ENCODE measurements around the gene OTUB1.

OTUB1 gene

DNA sequence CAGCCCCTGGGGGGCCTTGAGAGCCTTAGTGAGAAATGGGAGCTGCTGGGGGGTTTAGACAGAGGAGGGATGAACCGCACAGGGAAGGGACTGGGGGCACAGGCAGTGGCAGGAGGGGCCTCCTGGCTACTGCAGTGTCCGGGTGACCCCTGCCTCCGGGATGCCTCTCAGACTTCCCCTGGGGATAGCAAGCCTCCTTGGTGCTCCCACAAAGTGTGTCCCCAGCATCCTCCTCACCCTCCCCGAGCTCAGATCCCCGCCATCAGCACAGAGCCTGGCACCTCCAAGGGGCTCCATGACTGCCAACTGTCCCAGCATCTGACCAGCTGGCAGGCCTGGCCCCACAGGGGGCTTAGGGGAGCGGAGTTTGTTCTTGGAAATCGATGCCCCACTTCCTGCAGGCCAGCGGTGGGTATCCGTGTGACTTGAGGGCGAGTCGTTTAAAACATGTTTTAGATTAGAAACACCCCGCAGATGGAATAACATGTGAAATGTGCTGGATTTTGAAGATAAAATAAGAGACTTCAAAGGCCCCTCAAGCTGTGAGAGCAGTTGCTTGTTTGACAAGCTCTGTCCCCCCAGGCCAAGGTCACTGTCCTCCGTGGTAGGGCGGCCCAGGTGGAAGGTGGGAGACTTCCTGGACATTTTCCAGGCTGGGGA is 36.0 kb downstream of the OTUB1 start:
- no peak overlapping the region for H3K4me3 Mint-ChIP-seq
- no peak for DNase-seq (ENCODE audit: low spot score in 2 of 2)
- H3K9me3 Mint-ChIP-seq: no peaks in the 10 kb centered on the region
- H3K27ac Mint-ChIP-seq: no peak overlapping the region
- H3K36me3 Mint-ChIP-seq: no peaks in the 10 kb centered on the region
- no peaks in the 10 kb centered on the region for H3K4me1 Mint-ChIP-seq
- ATAC-seq: no peak

DNA sequence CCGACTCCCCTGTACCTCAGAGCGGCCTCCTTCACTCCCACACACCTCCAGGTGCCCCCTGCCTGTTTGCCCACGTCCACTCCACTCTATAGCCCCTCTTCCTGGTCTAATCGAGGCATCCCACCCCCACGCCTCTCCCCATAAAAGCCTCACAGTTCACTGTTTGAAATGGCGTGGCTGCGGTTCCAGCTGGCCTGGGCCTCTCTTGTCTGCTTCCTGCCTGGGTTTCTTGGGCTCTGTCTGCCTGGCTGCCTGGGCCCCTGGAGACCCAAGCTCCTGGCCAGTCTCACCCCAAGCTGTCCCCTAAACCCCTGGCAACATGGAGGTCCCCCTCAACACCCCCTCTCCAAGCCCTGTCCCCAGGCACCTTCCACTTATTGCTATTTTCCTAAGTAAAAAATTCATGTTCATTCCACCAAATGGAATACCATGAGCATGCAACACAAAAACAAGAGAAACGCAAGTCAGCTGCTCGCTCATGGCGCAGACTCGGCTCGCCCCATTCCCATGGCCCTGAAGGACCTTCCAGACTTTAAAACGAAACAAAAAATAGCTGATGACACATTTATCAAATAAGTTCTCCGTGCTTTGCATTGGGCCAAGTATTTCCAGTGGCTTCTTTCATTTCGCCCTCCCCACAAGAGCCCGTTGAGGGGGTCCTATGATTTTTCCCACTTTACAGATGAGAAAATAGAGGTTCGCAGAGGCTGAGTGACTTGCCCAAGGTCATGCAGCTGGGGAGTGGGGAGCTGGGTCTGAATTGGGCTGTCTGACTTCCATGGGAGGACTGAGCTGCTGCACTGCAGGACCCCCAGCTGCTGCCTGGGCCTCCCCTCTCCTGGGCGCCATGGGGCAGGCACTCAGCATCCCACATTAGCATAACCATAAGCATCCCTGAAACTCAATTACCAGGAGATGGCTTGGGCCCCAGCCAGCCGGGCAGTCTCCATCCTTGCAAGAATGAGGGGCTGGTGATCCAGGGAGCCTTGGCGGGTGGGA is 37.8 kb downstream of the OTUB1 start:
- Mint-ChIP-seq H3K36me3 (no peaks in the 10 kb centered on the region), H3K4me3 (no peak overlapping the region), H3K27ac (no peak overlapping the region), H3K4me1 (no peaks in the 10 kb centered on the region), H3K9me3 (no peaks in the 10 kb centered on the region)
- DNase-seq (ENCODE audit: low spot score in 2 of 2): no peak
- no peak for ATAC-seq

DNA sequence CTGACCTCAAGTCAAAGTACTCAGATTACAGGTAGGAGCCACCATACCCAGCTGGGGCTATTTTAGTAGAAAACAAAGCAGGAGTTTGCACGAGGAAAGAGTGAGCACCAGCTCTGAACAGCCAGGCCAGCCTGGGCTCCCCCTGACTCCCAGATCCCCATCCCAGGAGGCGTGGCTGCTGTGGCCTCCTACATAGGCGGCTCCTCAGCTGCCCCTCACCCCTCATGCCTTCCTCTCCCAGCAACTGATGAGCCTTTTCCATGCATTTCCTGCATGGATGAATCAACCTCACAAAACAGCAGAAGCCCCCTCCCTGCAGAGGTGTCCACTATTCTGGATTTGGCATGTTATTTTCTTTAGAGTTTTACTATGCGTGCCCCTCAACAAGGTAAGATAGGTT is 39.0 kb downstream of the OTUB1 start:
- H3K36me3 Mint-ChIP-seq: no peaks in the 10 kb centered on the region
- no peak for DNase-seq (ENCODE audit: low spot score in 2 of 2)
- ATAC-seq: no peak
- no peak overlapping the region for H3K27ac Mint-ChIP-seq
- H3K9me3 Mint-ChIP-seq: no peaks in the 10 kb centered on the region
- H3K4me3 Mint-ChIP-seq: no peak overlapping the region
- no peaks in the 10 kb centered on the region for H3K4me1 Mint-ChIP-seq

DNA sequence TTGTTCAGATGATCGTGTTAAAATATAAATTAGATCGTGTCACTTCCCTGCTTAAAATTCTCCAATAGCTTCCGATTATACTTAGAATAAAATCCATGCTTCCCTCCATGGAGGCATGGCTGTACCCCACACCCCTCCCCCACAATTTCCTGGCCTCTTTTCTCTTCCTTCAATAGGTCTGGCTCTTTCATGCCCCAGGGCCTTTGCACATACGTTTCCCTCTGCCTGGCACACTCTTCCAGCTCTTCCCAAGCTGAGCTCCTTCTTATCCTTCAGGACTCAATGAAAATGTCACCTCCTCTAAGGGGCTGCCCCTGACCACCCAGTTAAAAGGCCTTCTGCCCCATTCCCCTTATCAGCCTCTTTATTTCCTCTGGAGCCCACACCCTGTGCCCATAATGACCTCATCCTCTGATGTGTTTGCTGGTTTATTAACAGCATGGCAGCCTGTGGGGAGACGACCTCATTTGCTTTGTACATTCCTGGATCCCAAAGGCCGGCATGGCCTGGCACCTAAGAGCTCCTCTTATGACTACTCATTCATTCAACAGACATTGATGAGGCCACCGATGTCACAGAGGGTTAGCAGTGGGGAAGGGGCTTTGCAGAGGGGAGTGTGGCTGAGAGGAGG is 40.5 kb downstream of the OTUB1 start:
- no peak overlapping the region for H3K4me3 Mint-ChIP-seq
- no peaks in the 10 kb centered on the region for H3K4me1 Mint-ChIP-seq
- H3K27ac Mint-ChIP-seq: no peak overlapping the region
- no peak for DNase-seq (ENCODE audit: low spot score in 2 of 2)
- no peak for ATAC-seq
- no peaks in the 10 kb centered on the region for H3K36me3 Mint-ChIP-seq
- no peaks in the 10 kb centered on the region for H3K9me3 Mint-ChIP-seq

- Mint-ChIP-seq H3K4me3 (no peak overlapping the region), H3K4me1 (no peaks in the 10 kb centered on the region), H3K36me3 (no peaks in the 10 kb centered on the region), H3K27ac (no peak overlapping the region), H3K9me3 (no peaks in the 10 kb centered on the region)
- DNase-seq (ENCODE audit: low spot score in 2 of 2): no peak
- no peak for ATAC-seq
Observed at GRCh38 chr11:64027651-64028397, 41.6 kb downstream of the OTUB1 start.

DNA sequence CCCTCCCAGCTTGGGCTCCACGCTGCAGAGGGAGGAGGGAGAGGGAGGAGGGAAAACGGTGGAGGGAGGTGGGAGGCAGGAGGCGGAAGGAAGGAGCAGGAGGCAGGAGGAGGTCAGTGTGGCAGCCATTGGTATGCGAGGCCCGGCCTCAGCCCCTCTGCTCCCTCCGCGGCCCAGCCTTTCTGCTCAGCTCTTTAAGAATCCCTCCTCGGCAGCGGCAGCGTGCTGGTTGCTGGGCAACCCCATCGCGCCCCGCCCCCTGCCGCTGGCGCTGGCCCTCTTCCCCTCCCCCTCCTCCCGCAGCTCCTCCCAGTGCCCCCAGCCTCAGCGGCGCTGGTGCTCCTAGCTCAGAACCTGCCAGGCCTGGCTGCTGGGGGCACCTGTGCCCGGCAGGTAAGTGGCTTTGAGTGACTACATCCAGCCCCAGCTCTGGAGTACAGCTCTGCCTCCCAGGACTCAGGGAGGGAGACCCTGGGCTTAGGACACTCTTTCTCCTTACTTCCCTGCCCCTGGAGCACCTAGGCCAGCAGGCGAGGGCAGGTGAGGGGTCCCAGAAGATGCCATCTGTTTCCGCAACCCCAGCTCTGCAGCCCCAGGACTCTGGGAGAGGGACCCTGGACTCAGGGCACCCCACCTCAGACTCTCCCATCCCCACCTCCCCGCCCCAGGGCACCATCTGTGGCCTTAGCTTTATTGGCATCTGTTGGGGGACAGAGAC is 42.3 kb downstream of the OTUB1 start:
- DNase-seq (ENCODE audit: low spot score in 2 of 2) (no peak), ATAC-seq (no peak)
- no peaks in the 10 kb centered on the region for H3K4me1 Mint-ChIP-seq
- H3K9me3 Mint-ChIP-seq: no peaks in the 10 kb centered on the region
- no peak overlapping the region for H3K27ac Mint-ChIP-seq
- no peak overlapping the region for H3K4me3 Mint-ChIP-seq
- no peaks in the 10 kb centered on the region for H3K36me3 Mint-ChIP-seq

DNA sequence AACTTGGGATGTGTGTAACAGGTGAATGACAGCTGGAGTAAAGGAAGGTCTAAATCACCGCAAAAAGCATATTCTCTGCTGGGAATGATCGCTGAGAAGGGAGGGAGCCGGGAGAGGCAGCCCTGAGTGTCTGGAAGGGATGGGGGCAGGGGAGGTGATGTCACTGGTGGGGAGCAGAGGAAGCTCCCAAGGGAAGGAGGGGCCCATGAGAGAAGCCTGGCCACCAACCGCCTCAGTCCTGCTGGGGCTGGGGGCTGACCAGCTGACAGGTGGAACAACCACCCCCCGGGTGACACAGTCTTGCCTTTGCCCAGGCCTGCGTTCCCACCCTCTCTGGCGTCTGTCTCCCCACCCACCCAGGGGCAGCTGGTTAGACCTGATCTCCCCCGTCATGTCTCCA is 43.5 kb downstream of the OTUB1 start:
- H3K4me1 Mint-ChIP-seq: peaks cover under 1% of the 10 kb centered on the region
- no peaks in the 10 kb centered on the region for H3K9me3 Mint-ChIP-seq
- H3K4me3 Mint-ChIP-seq: no peak overlapping the region
- no peak for ATAC-seq
- H3K27ac Mint-ChIP-seq: no peak overlapping the region
- no peaks in the 10 kb centered on the region for H3K36me3 Mint-ChIP-seq
- DNase-seq (ENCODE audit: low spot score in 2 of 2): no peak

DNA sequence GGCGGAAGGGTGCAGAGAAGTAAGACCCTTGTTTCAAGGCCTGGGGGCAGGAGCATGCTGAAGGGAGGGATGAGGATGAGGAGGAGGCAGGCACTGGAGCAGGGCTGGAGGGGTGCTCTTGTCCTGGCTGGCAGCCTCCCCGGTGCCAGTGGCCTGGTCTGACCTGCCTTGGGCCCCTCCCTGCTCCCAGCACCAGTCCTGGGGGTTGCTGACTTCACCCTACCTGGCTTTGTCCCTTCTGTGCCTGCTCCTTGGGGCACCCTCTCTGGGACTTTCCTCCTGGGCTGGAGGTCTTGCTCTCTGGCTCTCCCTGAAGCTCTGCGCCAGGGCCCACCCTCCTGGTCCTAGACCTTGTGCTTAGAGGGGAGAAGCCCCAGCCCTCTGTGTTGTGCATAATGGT is 44.8 kb downstream of the OTUB1 start:
- ATAC-seq (no peak), DNase-seq (ENCODE audit: low spot score in 2 of 2) (no peak)
- H3K9me3 Mint-ChIP-seq: no peaks in the 10 kb centered on the region
- no peak overlapping the region for H3K27ac Mint-ChIP-seq
- H3K4me1 Mint-ChIP-seq: peaks cover 7% of the 10 kb centered on the region
- H3K4me3 Mint-ChIP-seq: no peak overlapping the region
- peaks cover 4% of the 10 kb centered on the region for H3K36me3 Mint-ChIP-seq

DNA sequence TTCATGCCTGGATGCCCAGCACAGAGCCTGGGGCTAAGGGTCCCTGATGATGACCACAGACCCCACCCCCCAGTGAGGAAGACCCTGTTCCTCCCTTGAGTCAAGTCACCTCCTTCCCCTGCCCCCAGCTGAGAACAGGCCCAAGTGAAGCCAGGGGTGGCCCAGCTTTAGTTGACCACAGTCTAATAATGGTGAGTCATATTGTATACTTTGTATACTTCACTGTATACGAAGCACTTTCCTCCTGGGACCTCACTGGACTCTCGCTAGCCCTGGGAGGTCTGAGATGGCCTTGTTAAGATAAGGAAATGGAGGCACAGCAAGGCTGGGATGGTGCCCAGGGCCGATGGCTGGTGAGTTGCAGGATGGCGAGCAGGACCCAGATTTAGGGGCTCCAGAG is 45.8 kb downstream of the OTUB1 start:
- Mint-ChIP-seq H3K9me3 (no peaks in the 10 kb centered on the region), H3K36me3 (peaks cover 4% of the 10 kb centered on the region), H3K4me1 (peaks cover 7% of the 10 kb centered on the region), H3K27ac (no peak overlapping the region), H3K4me3 (no peak overlapping the region)
- DNase-seq (ENCODE audit: low spot score in 2 of 2): no peak
- ATAC-seq: no peak

GRCh38 chr11:64034411-64034811 is 48.2 kb downstream of the OTUB1 start:
- peaks cover 7% of the 10 kb centered on the region for H3K4me1 Mint-ChIP-seq
- ATAC-seq (no peak), DNase-seq (ENCODE audit: low spot score in 2 of 2) (no peak)
- peaks cover 4% of the 10 kb centered on the region for H3K36me3 Mint-ChIP-seq
- peak overlapping the region; percentile 43 for H3K4me3 Mint-ChIP-seq
- no peaks in the 10 kb centered on the region for H3K9me3 Mint-ChIP-seq
- H3K27ac Mint-ChIP-seq: no peak overlapping the region

DNA sequence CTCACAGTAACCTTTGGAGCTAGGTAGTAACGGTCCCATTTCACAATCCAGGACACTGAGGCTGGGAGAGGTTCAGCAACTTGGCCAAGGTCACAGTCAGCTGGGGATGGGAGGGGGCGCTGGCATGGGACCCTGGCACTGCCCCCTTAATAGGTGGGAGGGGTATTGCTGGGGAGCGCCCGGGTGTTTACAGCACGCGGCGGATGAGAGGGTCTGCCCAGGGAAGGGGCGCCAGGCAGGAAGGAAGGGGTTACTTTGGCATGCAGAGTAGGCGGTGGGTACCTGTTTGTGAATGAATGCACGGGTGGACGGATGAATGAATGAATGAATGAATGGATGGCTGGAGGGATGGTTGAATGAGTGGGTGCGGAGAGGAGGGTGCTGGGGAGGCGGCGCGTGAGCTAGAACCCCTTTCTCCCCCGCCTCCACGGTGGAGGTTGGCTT is 48.9 kb downstream of the OTUB1 start:
- Mint-ChIP-seq H3K27ac (no peak overlapping the region), H3K36me3 (peaks cover 4% of the 10 kb centered on the region), H3K9me3 (no peaks in the 10 kb centered on the region), H3K4me3 (peak overlapping the region; percentile 43), H3K4me1 (peaks cover 11% of the 10 kb centered on the region)
- ATAC-seq (no peak), DNase-seq (ENCODE audit: low spot score in 2 of 2) (no peak)

- no peaks in the 10 kb centered on the region for H3K9me3 Mint-ChIP-seq
- peaks cover 15% of the 10 kb centered on the region for H3K4me1 Mint-ChIP-seq
- H3K27ac Mint-ChIP-seq: no peak within 1 kb of the TSS
- H3K4me3 Mint-ChIP-seq: peak within 1 kb of the TSS; percentile 43
- peaks cover 4% of the 10 kb centered on the region for H3K36me3 Mint-ChIP-seq
- ATAC-seq (no peak), DNase-seq (ENCODE audit: low spot score in 2 of 2) (no peak)
Observed at GRCh38 chr11:64035576-64035975, 49.3 kb downstream of the OTUB1 start, which contains the start of gene FLRT1. Gene FLRT1, plus strand, starts transcription at chr11:64035931. Its CDS starts 80,337 bp downstream, at chr11:64116268.

- ATAC-seq (peak; percentile 26), DNase-seq (ENCODE audit: low spot score in 2 of 2) (no peak)
- H3K9me3 Mint-ChIP-seq: no peaks in the 10 kb centered on the region
Observed at GRCh38 chr11:64036087-64037026, 50.1 kb downstream of the OTUB1 start.

More at GRCh38 chr11:64036087-64037026, 50.1 kb downstream of the OTUB1 start:
- no peak overlapping the region for H3K27ac Mint-ChIP-seq
- peaks cover 15% of the 10 kb centered on the region for H3K4me1 Mint-ChIP-seq
- H3K4me3 Mint-ChIP-seq: no peak overlapping the region
- peaks cover 4% of the 10 kb centered on the region for H3K36me3 Mint-ChIP-seq

All from stimulated activated effector memory CD8-positive, alpha-beta T cell treated with anti-CD3 and anti-CD28 coated beads, Interleukin-12 subunit alpha, Interleukin-12 subunit beta, amount 100 ng/mL, for 72 hours (primary cell).